Measurements from ENCODE around the gene SURF6. TPM values are rescaled to one million over a fixed set of nuclear protein-coding genes. Genes with fewer than 3 reads are reported as not detected.
"Not testable (repeated sequence)": the region's sequence is repeated elsewhere in the genome, so short reads cannot be mapped to it uniquely, and the experiment has no call there.

Gene SURF6
- total and polyA plus RNA-seq, 2 of the 8 experiments (the other 6 are each of a cell fraction or from before 2014, with no cell fraction given), result 6.1 to 23.7 TPM

DNA sequence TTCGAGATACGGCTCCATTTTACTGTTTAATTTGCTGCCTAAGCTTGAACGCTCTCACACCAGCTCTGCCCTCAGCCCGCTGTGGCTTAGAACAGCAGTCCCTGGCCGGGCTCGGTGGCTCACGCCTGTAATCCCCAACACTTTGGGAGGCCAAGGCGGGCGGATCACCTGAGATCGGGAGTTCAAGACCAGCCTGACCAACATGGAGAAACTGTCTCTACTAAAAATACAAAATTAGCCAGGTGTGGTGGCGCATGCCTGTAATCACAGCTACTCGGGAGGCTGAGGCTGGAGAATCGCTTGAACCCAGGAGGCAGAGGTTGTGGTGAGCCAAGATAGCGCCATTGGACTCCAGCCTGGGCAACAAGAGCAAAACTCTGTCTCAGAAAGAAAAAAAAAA, 41.3 kb upstream of the SURF6 start:
- not testable (repeated sequence) for H3K14ac ChIP-seq (ENCODE audit: insufficient read length); H2AFZ ChIP-seq (ENCODE audit: low read length); H3K56ac ChIP-seq (replicated peaks; ENCODE audit: insufficient read length, low read depth, low read length); DNase-seq (ENCODE audit: low read depth in 1 of 2, low spot score in 2 of 2); H3K9me3 ChIP-seq (ENCODE audit: insufficient read depth in 2 of 2, low read depth in 1 of 2, low read length in 1 of 2); H3K18ac ChIP-seq (ENCODE audit: extremely low read depth, low read length); H3K4me1 ChIP-seq (replicated peaks in 1 of 4; ENCODE audit: control insufficient read depth in 3 of 4, insufficient read depth in 4 of 4, low read length in 3 of 4); H4K8ac ChIP-seq (ENCODE audit: extremely low read depth, insufficient read depth, low read length); H3K23ac ChIP-seq (ENCODE audit: insufficient read length); H3K79me1 ChIP-seq (ENCODE audit: low read depth, low read length); H3K4me3 ChIP-seq (ENCODE audit: extremely low read depth in 1 of 4, insufficient read depth in 2 of 4, low read depth in 3 of 4, low read length in 4 of 4); H2AK5ac ChIP-seq (ENCODE audit: low read depth, low read length); H3K4ac ChIP-seq (replicated peaks; ENCODE audit: insufficient read length, low read depth, low read length); H3K4me2 ChIP-seq (ENCODE audit: insufficient read depth in 1 of 2, low read depth in 2 of 2, low read length in 2 of 2); FAIRE-seq; H2BK12ac ChIP-seq (ENCODE audit: low read depth, low read length); H2BK20ac ChIP-seq (ENCODE audit: low read length); H2BK120ac ChIP-seq (replicated peaks; ENCODE audit: low read depth, low read length); H2BK15ac ChIP-seq (ENCODE audit: low read length); H2BK5ac ChIP-seq (ENCODE audit: low read depth, low read length); H3K36me3 ChIP-seq (ENCODE audit: control insufficient read depth in 2 of 4, insufficient read depth in 4 of 4, low read length in 3 of 4); H3K27ac ChIP-seq (ENCODE audit: low read depth, low read length); H4K91ac ChIP-seq (replicated peaks; ENCODE audit: insufficient read length, low read length); H4K5ac ChIP-seq (ENCODE audit: insufficient read length, low read depth, low read length); H3K23me2 ChIP-seq (ENCODE audit: low read depth, low read length); H3K9ac ChIP-seq (replicated peaks in 1 of 4; ENCODE audit: extremely low read depth in 1 of 4, low read depth in 3 of 4, low read length in 3 of 4)
- Histone ChIP-seq H3K79me2 (ENCODE audit: control insufficient read depth in 1 of 2, insufficient read depth in 2 of 2, low read length in 2 of 2) (peaks cover 11 to 31% of the 10 kb centered on the region in 2 experiments), H3K27me3 (replicated peaks in 1 of 4; ENCODE audit: control insufficient read depth in 3 of 4, extremely low read depth in 1 of 4, insufficient read depth in 3 of 4, low read length in 3 of 4) (peaks cover 0 to 11% (median 6%) of the 10 kb centered on the region in 4 experiments; a peak in 5 of 7 replicates), H4K20me1 (replicated peaks in 1 of 2; ENCODE audit: control insufficient read depth in 1 of 2, insufficient read depth in 2 of 2, low read length in 2 of 2) (peaks cover 7 to 14% of the 10 kb centered on the region in 2 experiments)
- WGBS, 2 experiments (ENCODE audit: extremely low coverage in 1 of 2, insufficient coverage in 1 of 2, insufficient read length in 1 of 2, insufficient replicate concordance in 2 of 2, low coverage in 1 of 2, low lambda C conversion rate in 2 of 2, missing lambda C conversion rate in 1 of 2), result 90% methylated on average over 14 of the region's 14 CpGs; no CpG with 5 or more reads in 1 of the 2 experiments
- ChIA-PET POLR2A (ENCODE audit: partially characterized antibody) (interaction anchor here (0.8 to 19.9 kb wide), 7 partner anchors 11 to 82 kb away, joined by 3 to 461 read pairs (median 6); partner anchors contain the start of genes CACFD1, MED22, REXO4 and RPL7A), CTCF (ENCODE audit: partially characterized antibody) (interaction anchor here (0.7 to 5.4 kb wide), 8 partner anchors 13 to 163 kb away, joined by 3 to 33 read pairs (median 5); no protein-coding TSS in a partner anchor)
